Endothelial cell of umbilical vein (primary cell): ENCODE data around the gene DENND5A. TPM values are rescaled to one million over a fixed set of nuclear protein-coding genes. Genes with fewer than 3 reads are reported as not detected.

ENCODE experiments used
- BruUV-seq: library from RNA; stranded (reverse); fragments of 400-500 nt; replicated peaks from 2 replicates; lab custom pipeline; 2021; lab: Mats Ljungman, UMichigan
- CTCF ChIA-PET: fragments of 300-600, 350-600 bp; sonication (Branson Sonifier 250); formaldehyde crosslinking; loops from one replicate; lab custom pipeline; 2021; ENCODE audit warnings: antibody characterized with exemption, inconsistent platforms; lab: Charles Lee
- POLR2A ChIA-PET: fragments of 300-600, 350-600 bp; sonication (Branson Sonifier 250); formaldehyde crosslinking; loops from one replicate; lab custom pipeline; 2021; ENCODE audit warnings: antibody characterized with exemption, inconsistent platforms; lab: Charles Lee
- DNase-seq: peaks from one replicate; pipeline ENCODE4 v3.0.0-alpha.2; 2011; ENCODE audit warnings: low read depth, low spot score
- FAIRE-seq: peaks from 2 replicates; lab custom pipeline; 2011; peaks lifted over from hg19 to GRCh38; lab: Jason Lieb, UNC
- H2AFZ ChIP-seq: 2 replicates; pipeline ENCODE4 v1.6.0; 2012; ENCODE audit warnings: low read depth, low read length, control low read depth, inconsistent platforms
- H3K27ac ChIP-seq: 2 replicates; pipeline ENCODE4 v1.5.1; 2011; ENCODE audit warnings: low read depth, mild to moderate bottlenecking, control low read depth, low read length, moderate library complexity; ENCODE audit not compliant: insufficient read depth
- H3K27me3 ChIP-seq, 2 experiments: 2 replicates each; pipeline versions ENCODE4 v1.6.0 to v1.6.1; 2011; ENCODE audit warnings: low read length in 2 of 2, mixed read lengths in 1 of 2; ENCODE audit not compliant: control insufficient read depth in 2 of 2, insufficient read depth in 2 of 2
- H3K36me3 ChIP-seq, 2 experiments: 2 replicates in 1 of 2; 3 replicates in 1 of 2; pipeline ENCODE4 v1.5.1; 2011; ENCODE audit warnings: low read length in 2 of 2, mild to moderate bottlenecking in 1 of 2, moderate library complexity in 1 of 2; ENCODE audit not compliant: control insufficient read depth in 2 of 2, insufficient read depth in 2 of 2; ENCODE audit errors: extremely low read depth in 1 of 2
- H3K4me1 ChIP-seq: 3 replicates; pipeline ENCODE4 v1.5.1; 2011; ENCODE audit warnings: mild to moderate bottlenecking, low read length; ENCODE audit not compliant: control insufficient read depth, insufficient read depth; ENCODE audit errors: extremely low read depth
- H3K4me2 ChIP-seq: 2 replicates; pipeline ENCODE4 v1.6.1; 2011; ENCODE audit warnings: low read length, control low read depth, mixed read lengths; ENCODE audit not compliant: insufficient read depth
- H3K4me3 ChIP-seq, 3 experiments: fragments of 200-600 bp in 1 of 3; sonication (generic), shearing (Covaris generic) in 1 of 3; replicated peaks in 1 of 3; 2 replicates each; pipeline ENCODE4 v1.5.1; 2011 to 2016; ENCODE audit warnings: control low read depth in 3 of 3, low read length in 3 of 3, mild to moderate bottlenecking in 2 of 3, inconsistent platforms in 1 of 3, low read depth in 1 of 3, moderate library complexity in 1 of 3; ENCODE audit not compliant: insufficient read depth in 1 of 3
- H3K79me2 ChIP-seq: 2 replicates; pipeline ENCODE4 v1.6.0; 2012; ENCODE audit warnings: low read length, inconsistent platforms; ENCODE audit not compliant: control insufficient read depth, insufficient read depth
- H3K9ac ChIP-seq: replicated peaks from 2 replicates; pipeline ENCODE3; 2011; ENCODE audit warnings: low read length, control low read depth; ENCODE audit not compliant: insufficient read depth; ENCODE audit errors: extremely low read depth
- H3K9me1 ChIP-seq: replicated peaks from 3 replicates; pipeline ENCODE4 v1.6.0; 2011; ENCODE audit warnings: mild to moderate bottlenecking, low read length; ENCODE audit not compliant: control insufficient read depth, insufficient read depth; ENCODE audit errors: extremely low read depth
- H3K9me3 ChIP-seq: replicated peaks from 2 replicates; pipeline ENCODE4 v1.5.1; 2012; ENCODE audit warnings: low read length, inconsistent platforms; ENCODE audit not compliant: control insufficient read depth, insufficient read depth
- H4K20me1 ChIP-seq: replicated peaks from 2 replicates; pipeline ENCODE3; 2011; ENCODE audit warnings: mild to moderate bottlenecking, low read length; ENCODE audit not compliant: control insufficient read depth, insufficient read depth; ENCODE audit errors: extremely low read depth
- EZH2 ChIP-seq: IDR thresholded peaks from 2 replicates; pipeline ENCODE4 v1.6.1; 2012; ENCODE audit warnings: borderline replicate concordance, low read depth, mild to moderate bottlenecking, moderate library complexity, low read length, inconsistent platforms; ENCODE audit not compliant: severe bottlenecking
- FOS ChIP-seq: IDR thresholded peaks from 2 replicates; pipeline ENCODE4 v1.6.1; 2011; ENCODE audit warnings: mild to moderate bottlenecking, low read length, moderate library complexity, borderline replicate concordance; ENCODE audit not compliant: insufficient read depth
- GATA2 ChIP-seq: IDR thresholded peaks from 2 replicates; pipeline ENCODE4 v1.7.0; 2011; ENCODE audit warnings: low read depth, mild to moderate bottlenecking, moderate library complexity, mixed read lengths, low read length; ENCODE audit not compliant: insufficient read length, insufficient read depth
- JUN ChIP-seq: IDR thresholded peaks from 2 replicates; pipeline ENCODE4 v1.6.1; 2011; ENCODE audit warnings: borderline replicate concordance, low read depth; ENCODE audit not compliant: insufficient read length, insufficient read depth
- MYC ChIP-seq: IDR thresholded peaks from one replicate; pipeline ENCODE4 v1.6.1; 2011; ENCODE audit warnings: mild to moderate bottlenecking, low read depth, low read length
- POLR2A ChIP-seq: IDR thresholded peaks from 2 replicates; pipeline ENCODE4 v1.6.1; 2012; ENCODE audit warnings: low read depth, mild to moderate bottlenecking, control low read depth, low read length
- POLR2AphosphoS5 ChIP-seq: IDR thresholded peaks from 2 replicates; pipeline ENCODE4 v1.6.1; 2012; ENCODE audit warnings: low read depth, mild to moderate bottlenecking, control low read depth, low read length, moderate library complexity; ENCODE audit not compliant: insufficient read depth
- dilution Hi-C: fragments of 300-500 bp; cut with MboI; formaldehyde crosslinking; loops from one replicate; pipeline ENCODE4 v1.15.0; 2019; ENCODE audit warnings: low sequenced_read_pairs; ENCODE audit not compliant: extremely low pct_ligation_motif_present
- intact Hi-C: fragments of 100-400 bp; cut with micrococcal nuclease; formaldehyde crosslinking; loops from one replicate; pipeline ENCODE4 v1.10.0; 2022
- polyA plus RNA-seq, 4 experiments: library from polyadenylated mRNA; depleted of rRNA in 3 of 4; stranded (reverse) in 3 of 4; unstranded in 1 of 4; fragments of >200 nt; gene quantifications; 2 replicates each; pipeline versions ENCODE4 v1.2.1 to v1.2.3, GENCODE V29; 2011 to 2012; ENCODE audit warnings: missing spikeins in 1 of 4
- total RNA-seq: library from RNA; stranded (reverse); gene quantifications from 2 replicates; pipeline ENCODE4 v1.2.3, GENCODE V29; 2021
- TF ChIP-seq, protein P1 (sequence below), 2 donors: IDR thresholded peaks; 1 replicate in 1 of 2; 2 replicates in 1 of 2; pipeline ENCODE4 v1.5.1; 2011; ENCODE audit warnings: low read length in 2 of 2, mild to moderate bottlenecking in 2 of 2, moderate library complexity in 2 of 2, control low read depth in 1 of 2, inconsistent platforms in 1 of 2, low read depth in 1 of 2; ENCODE audit not compliant: insufficient read depth in 1 of 2; ENCODE audit errors: extremely low read depth in 1 of 2
- TF ChIP-seq, protein P2 (sequence below): IDR thresholded peaks from 2 replicates; pipeline ENCODE4 v1.6.1; 2011; ENCODE audit not compliant: insufficient read depth, insufficient read length

Gene DENND5A
- total and polyA plus RNA-seq, 2 donors (not counting 3 experiments of a cell fraction or from before 2014, with no cell fraction given): 116 to 220 TPM

DNA sequence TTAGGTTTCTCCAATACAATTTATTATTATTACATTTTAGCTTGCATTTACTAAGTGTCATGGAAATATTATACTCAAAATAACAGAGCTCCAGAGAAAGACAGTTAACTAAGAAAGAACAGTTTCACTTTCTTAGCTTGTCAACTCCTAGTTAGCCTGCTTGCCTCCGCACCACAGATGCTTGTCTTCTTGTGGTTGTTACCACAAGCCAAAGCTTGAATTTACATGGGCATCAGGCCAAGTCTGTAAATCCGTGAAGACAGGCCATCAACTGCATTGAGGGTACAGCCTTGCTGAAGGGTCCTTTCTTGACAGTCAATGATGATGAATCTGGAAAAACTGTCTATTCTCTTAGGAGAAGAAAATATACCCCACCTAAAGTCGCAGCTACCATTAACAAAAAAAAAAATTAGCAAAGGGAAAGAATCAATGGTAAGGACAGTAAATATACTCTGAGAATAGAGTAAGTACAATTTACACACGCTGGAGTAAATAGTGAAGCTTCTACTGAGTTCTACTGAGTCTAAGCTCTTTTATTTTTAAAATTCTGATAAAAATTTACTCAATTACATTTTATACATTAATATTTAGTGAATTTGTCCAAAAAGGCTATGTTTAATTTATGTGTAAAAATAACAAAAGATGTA, 15.6 kb upstream of the DENND5A start:
- DNase-seq (peak; percentile 41), FAIRE-seq (peak; percentile 55)
- BruUV-seq: no TSS peak
- ChIA-PET CTCF (interaction anchor here (0.7 to 1.0 kb wide), 5 partner anchors 10 to 226 kb away, joined by 3 to 4 read pairs (median 3); partner anchors contain the start of gene IPO7), POLR2A (no interaction called here)
- Histone ChIP-seq H3K4me3 (no peak overlapping the region), H3K36me3 (no peaks in the 10 kb centered on the region), H3K9ac (no peak overlapping the region), H3K9me1 (no peaks in the 10 kb centered on the region), H3K27ac (no peak overlapping the region), H4K20me1 (no peaks in the 10 kb centered on the region), H3K27me3 (no peaks in the 10 kb centered on the region), H3K79me2 (no peaks in the 10 kb centered on the region), H3K4me1 (no peaks in the 10 kb centered on the region), H3K9me3 (no peaks in the 10 kb centered on the region), H3K4me2 (no peak overlapping the region), H2AFZ (no peak overlapping the region)
- no peak for TF ChIP-seq JUN
- no peak for TF ChIP-seq POLR2AphosphoS5
- TF ChIP-seq FOS: no peak
- TF ChIP-seq, protein P1, sequence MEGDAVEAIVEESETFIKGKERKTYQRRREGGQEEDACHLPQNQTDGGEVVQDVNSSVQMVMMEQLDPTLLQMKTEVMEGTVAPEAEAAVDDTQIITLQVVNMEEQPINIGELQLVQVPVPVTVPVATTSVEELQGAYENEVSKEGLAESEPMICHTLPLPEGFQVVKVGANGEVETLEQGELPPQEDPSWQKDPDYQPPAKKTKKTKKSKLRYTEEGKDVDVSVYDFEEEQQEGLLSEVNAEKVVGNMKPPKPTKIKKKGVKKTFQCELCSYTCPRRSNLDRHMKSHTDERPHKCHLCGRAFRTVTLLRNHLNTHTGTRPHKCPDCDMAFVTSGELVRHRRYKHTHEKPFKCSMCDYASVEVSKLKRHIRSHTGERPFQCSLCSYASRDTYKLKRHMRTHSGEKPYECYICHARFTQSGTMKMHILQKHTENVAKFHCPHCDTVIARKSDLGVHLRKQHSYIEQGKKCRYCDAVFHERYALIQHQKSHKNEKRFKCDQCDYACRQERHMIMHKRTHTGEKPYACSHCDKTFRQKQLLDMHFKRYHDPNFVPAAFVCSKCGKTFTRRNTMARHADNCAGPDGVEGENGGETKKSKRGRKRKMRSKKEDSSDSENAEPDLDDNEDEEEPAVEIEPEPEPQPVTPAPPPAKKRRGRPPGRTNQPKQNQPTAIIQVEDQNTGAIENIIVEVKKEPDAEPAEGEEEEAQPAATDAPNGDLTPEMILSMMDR (IDR thresholded peaks at IDR 0.05; ENCODE audit: extremely low read depth in 1 of 2, insufficient read depth in 1 of 2, low read depth in 1 of 2, low read length in 2 of 2): no peak
- TF ChIP-seq MYC: no peak
- TF ChIP-seq GATA2: no peak
- no peak for TF ChIP-seq POLR2A
- TF ChIP-seq EZH2: no peak
- TF ChIP-seq, protein P2, sequence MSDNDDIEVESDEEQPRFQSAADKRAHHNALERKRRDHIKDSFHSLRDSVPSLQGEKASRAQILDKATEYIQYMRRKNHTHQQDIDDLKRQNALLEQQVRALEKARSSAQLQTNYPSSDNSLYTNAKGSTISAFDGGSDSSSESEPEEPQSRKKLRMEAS: no peak
- intact Hi-C loops: no loop called here
- dilution Hi-C loops: no loop called here
